GM10248 (cell line): ENCODE measurements around the gene RECQL5.

Source experiments
- CTCF ChIA-PET: fragments of 300-600 bp; sonication (Branson Sonifier 250); formaldehyde crosslinking; extraction: SDS; loops from one replicate; lab custom pipeline; 2021; ENCODE audit warnings: antibody characterized with exemption; lab: Yijun Ruan, JAX
- POLR2A ChIA-PET: fragments of 350-650 bp; sonication (Branson Sonifier 250); formaldehyde crosslinking; extraction: SDS; loops from one replicate; lab custom pipeline; 2020; ENCODE audit warnings: antibody characterized with exemption; lab: Yijun Ruan, JAX
- DNase-seq: peaks from one replicate; pipeline ENCODE4 v3.0.0; 2012; ENCODE audit errors: extremely low spot score
- CTCF ChIP-seq: IDR thresholded peaks from 2 replicates; pipeline ENCODE4 v1.5.1; 2012; ENCODE audit warnings: mild to moderate bottlenecking, low read depth; ENCODE audit errors: extremely low read depth, missing control alignments, control extremely low read depth

Gene RECQL5

DNA sequence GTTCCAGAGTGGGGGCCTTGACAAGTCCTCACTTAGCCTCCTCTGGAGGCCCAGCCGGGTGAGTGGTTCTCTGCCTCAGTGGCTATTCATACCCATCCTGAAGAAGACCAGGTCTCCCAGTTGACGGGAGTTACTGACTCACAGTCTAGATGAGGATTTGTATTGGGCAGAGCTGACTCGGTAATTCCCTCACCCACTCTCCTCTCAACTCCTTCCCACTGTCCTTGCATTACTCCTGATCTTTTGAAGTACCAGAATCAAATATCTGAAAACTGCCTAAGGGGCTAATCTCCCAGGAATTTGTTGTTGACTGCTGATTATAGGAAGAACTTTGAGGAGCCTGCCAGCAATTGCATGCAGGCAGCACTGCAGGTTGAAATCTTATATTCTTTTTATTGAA is 14.3 kb upstream of the RECQL5 start:
- CTCF ChIA-PET = interaction anchor here (1.2 to 27.0 kb wide), 6 partner anchors 7 to 80 kb away, joined by 3 to 424 read pairs (median 9); partner anchors contain the start of gene SMIM5

GRCh38 chr17:75680431-75680830 is 13.5 kb upstream of the RECQL5 start:
- ChIA-PET CTCF (interaction anchor here (1.2 to 27.0 kb wide), 6 partner anchors 8 to 79 kb away, joined by 3 to 424 read pairs (median 4); partner anchors contain the start of gene SMIM5), POLR2A (no interaction called here)
- DNase-seq = no peak
- TF ChIP-seq CTCF = no peak

More for the DNA sequence above, 14.3 kb upstream of the RECQL5 start:
- no peak for DNase-seq
- POLR2A ChIA-PET = no interaction called here
- TF ChIP-seq CTCF = no peak

DNA sequence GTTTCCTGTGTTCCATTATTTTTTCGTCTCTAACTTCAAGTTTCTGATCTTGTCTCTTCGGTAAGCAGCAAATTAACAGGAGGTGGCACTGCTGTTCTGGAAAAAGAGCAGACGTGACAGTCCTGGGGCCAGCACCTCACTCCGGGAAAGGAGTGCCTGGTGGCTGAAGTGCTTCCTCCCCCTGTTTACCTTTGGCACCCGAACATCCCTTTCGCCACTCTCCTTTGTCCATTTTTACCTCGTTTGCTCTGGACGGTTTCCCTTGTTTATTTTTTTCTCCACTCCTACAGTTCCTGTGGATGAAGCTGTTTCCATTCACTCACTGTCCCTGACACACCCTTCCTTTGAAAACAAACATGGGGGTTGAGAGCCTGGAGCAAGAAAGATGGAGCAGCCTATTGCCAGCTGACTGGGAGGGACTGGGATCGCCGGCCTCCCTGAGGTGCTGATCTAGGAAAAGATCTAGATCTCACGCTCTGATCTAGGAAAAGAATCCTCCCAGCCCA is 12.8 kb upstream of the RECQL5 start:
- ChIA-PET CTCF (interaction anchor here (1.4 to 27.0 kb wide), 4 partner anchors 8 to 70 kb away, joined by 4 to 424 read pairs (median 72); partner anchors contain the start of gene SMIM5), POLR2A (interaction anchor here (0.5 kb wide), 1 partner anchor 831 kb away, joined by 6 read pairs; no protein-coding TSS in a partner anchor)
- TF ChIP-seq CTCF = no peak
- no peak for DNase-seq

GRCh38 chr17:75676461-75676860 is 9.5 kb upstream of the RECQL5 start:
- DNase-seq = no peak
- TF ChIP-seq CTCF = no peak
- CTCF ChIA-PET = interaction anchor here (1.0 to 27.0 kb wide), 11 partner anchors 10 to 88 kb away, joined by 3 to 424 read pairs (median 7); partner anchors contain the start of genes GALK1, RECQL5 and SMIM5
- POLR2A ChIA-PET = no interaction called here

GRCh38 chr17:75673487-75673886 is 6.5 kb upstream of the RECQL5 start:
- no peak for TF ChIP-seq CTCF
- ChIA-PET CTCF (interaction anchor here (1.1 to 27.0 kb wide), 8 partner anchors 15 to 77 kb away, joined by 4 to 424 read pairs (median 10); partner anchors contain the start of gene SMIM5), POLR2A (interaction anchor here (1.2 kb wide), 1 partner anchor 106 kb away, joined by 4 read pairs; a partner anchor contains a TSS)
- no peak for DNase-seq

- ChIA-PET POLR2A (interaction anchor here (1.2 kb wide), 1 partner anchor 108 kb away, joined by 4 read pairs; a partner anchor contains a TSS), CTCF (interaction anchor here (1.0 to 27.0 kb wide), 5 partner anchors 10 to 78 kb away, joined by 3 to 424 read pairs (median 8); partner anchors contain the start of gene SMIM5)
- no peak for TF ChIP-seq CTCF
- DNase-seq = no peak
These were observed 5.1 kb upstream of the RECQL5 start for GRCh38 chr17:75672011-75672410.
